K562 (cell line): ENCODE results near the gene MRPL28. TPM values are rescaled to one million over a fixed set of nuclear protein-coding genes. Genes with fewer than 3 reads are reported as not detected.

ENCODE experiments used
- CCAR2 ChIP-seq: fragments of 200-400 bp; formaldehyde crosslinking; IDR thresholded peaks from 2 replicates; pipeline ENCODE4 v1.6.1; 2017; ENCODE audit warnings: mild to moderate bottlenecking, low read depth, low read length
- FOXA3 ChIP-seq, 2 experiments: fragments of 450-650 bp in 1 of 2; sonication (generic) in 1 of 2; formaldehyde crosslinking; IDR thresholded peaks in 1 of 2; conservative IDR thresholded peaks in 1 of 2; 2 replicates each; pipeline versions ENCODE4 v1.4.0 to v1.8.0; 2020 to 2022; ENCODE audit warnings: mild to moderate bottlenecking in 2 of 2, missing genetic modification reagents in 1 of 2
- GABPB2 ChIP-seq: fragments of 250-450 bp; sonication (Bioruptor Pico); conservative IDR thresholded peaks from 2 replicates; pipeline ENCODE4 v1.5.1; 2021; ENCODE audit warnings: mild to moderate bottlenecking
- HDAC8 ChIP-seq: fragments of 450-650 bp; IDR thresholded peaks from 2 replicates; pipeline ENCODE4 v1.6.1; 2016; ENCODE audit warnings: mild to moderate bottlenecking, missing genetic modification characterization, moderate library complexity, missing compliant biosample characterization
- MLLT1 ChIP-seq, 2 experiments: fragments of 450-650 bp; IDR thresholded peaks; 2 replicates each; pipeline ENCODE4 v1.6.1; 2016
- MNT ChIP-seq, 2 experiments: fragments of 450-650 bp; conservative IDR thresholded peaks; 2 replicates each; pipeline ENCODE4 v1.6.1; 2017; ENCODE audit warnings: mild to moderate bottlenecking in 2 of 2, moderate library complexity in 2 of 2
- SNRNP70 ChIP-seq: fragments of 200-400 bp; formaldehyde crosslinking; optimal IDR thresholded peaks from 2 replicates; pipeline ENCODE3; 2017; ENCODE audit warnings: low read depth, low read length
- TBP ChIP-seq: optimal IDR thresholded peaks from 2 replicates; pipeline ENCODE3; 2011; ENCODE audit warnings: low read depth, low read length, improper control_type of control experiment
- TFAP4 ChIP-seq: sonication (generic); formaldehyde crosslinking; IDR thresholded peaks from 2 replicates; pipeline ENCODE4 v1.8.0; 2022; ENCODE audit warnings: missing genetic modification reagents, mild to moderate bottlenecking, moderate library complexity, borderline replicate concordance
- THRAP3 ChIP-seq: fragments of 450-650 bp; IDR thresholded peaks from 2 replicates; pipeline ENCODE4 v1.6.1; 2016; ENCODE audit warnings: mild to moderate bottlenecking, inconsistent platforms, borderline replicate concordance
- YBX1 ChIP-seq: fragments of 450-650 bp; IDR thresholded peaks from 2 replicates; pipeline ENCODE4 v1.7.1; 2016; ENCODE audit warnings: mild to moderate bottlenecking
- ZNF124 ChIP-seq: sonication (generic); formaldehyde crosslinking; IDR thresholded peaks from 2 replicates; pipeline ENCODE4 v1.8.1; 2022; ENCODE audit warnings: missing genetic modification reagents
- ZNF212 ChIP-seq: fragments of 450-650 bp; formaldehyde crosslinking; IDR thresholded peaks from 2 replicates; pipeline ENCODE4 v1.4.0; 2020; ENCODE audit warnings: mild to moderate bottlenecking
- ZNF263 ChIP-seq: sonication (generic); formaldehyde crosslinking; IDR thresholded peaks from 2 replicates; pipeline ENCODE4 v1.8.0; 2022; ENCODE audit warnings: mild to moderate bottlenecking, missing genetic modification reagents, borderline replicate concordance
- ZNF277 ChIP-seq: fragments of 250-450 bp; sonication (Bioruptor Pico); IDR thresholded peaks from 2 replicates; pipeline ENCODE4 v1.8.0; 2022; ENCODE audit warnings: inconsistent platforms, mild to moderate bottlenecking, moderate library complexity, borderline replicate concordance
- ZNF586 ChIP-seq: fragments of 450-650 bp; formaldehyde crosslinking; conservative IDR thresholded peaks from 2 replicates; pipeline ENCODE4 v1.4.0; 2020; ENCODE audit warnings: mild to moderate bottlenecking, moderate library complexity
- polyA plus RNA-seq, 8 experiments: library from polyadenylated mRNA; depleted of rRNA in 4 of 8; stranded (reverse) in 5 of 8; unstranded in 3 of 8; fragments of >200 nt; fragmentation: Nextera tagmentation in 2 of 8; fragmentation: Illumina TruSeq in 1 of 8; extraction: Ambion mirVana in 2 of 8; extraction: Trizol in 1 of 8; gene quantifications; 2 replicates each; pipeline versions ENCODE4 v1.2.1 to v1.2.3, GENCODE V29; 2011 to 2014; ENCODE audit warnings: inconsistent platforms in 1 of 8, missing spikeins in 1 of 8
- total RNA-seq, 7 experiments: library from RNA; depleted of rRNA in 6 of 7; stranded (reverse); fragments of >200 nt in 6 of 7; fragmentation: Illumina TruSeq in 2 of 7; extraction: Trizol in 2 of 7; gene quantifications; 2 replicates each; pipeline versions ENCODE4 v1.2.1 to v1.2.3, GENCODE V29; 2011 to 2021; ENCODE audit warnings: low replicate concordance in 1 of 7
- TF ChIP-seq, protein P1 (sequence below): fragments of 250-450 bp; sonication (Bioruptor Pico); IDR thresholded peaks from 2 replicates; pipeline ENCODE4 v1.5.1; 2021; ENCODE audit warnings: mild to moderate bottlenecking

Gene MRPL28
- total and polyA plus RNA-seq, 9 of the 15 experiments (the other 6 are each of a cell fraction or from before 2014, with no cell fraction given), result 2.5 to 323 (median 175) TPM

GRCh38 chr16:369275-369865 is 968 bp downstream of the MRPL28 start (continued):
- TF ChIP-seq MNT (conservative IDR thresholded peaks at IDR 0.05) (peak; percentile 47 to 75; a peak in 2 of 4 replicates), CCAR2 (no peak), MLLT1 (IDR thresholded peaks at IDR 0.05) (no peak), YBX1 (no peak), THRAP3 (no peak), ZNF586 (no peak), SNRNP70 (no peak), TBP (no peak), HDAC8 (tag) (no peak), GABPB2 (no peak), ZNF263 (peak; percentile 66), ZNF212 (CRISPR knock-in tag) (no peak), ZNF277 (no peak), TFAP4 (peak; percentile 74), FOXA3 (CRISPR knock-in tag; conservative IDR thresholded peaks at IDR 0.05 in 1 of 2, IDR thresholded peaks at IDR 0.05 in 1 of 2) (peak in 1 of 2 experiments; percentile 38; a peak in 1 of 4 replicates), ZNF124 (CRISPR knock-in tag) (no peak)
- TF ChIP-seq, protein P1, sequence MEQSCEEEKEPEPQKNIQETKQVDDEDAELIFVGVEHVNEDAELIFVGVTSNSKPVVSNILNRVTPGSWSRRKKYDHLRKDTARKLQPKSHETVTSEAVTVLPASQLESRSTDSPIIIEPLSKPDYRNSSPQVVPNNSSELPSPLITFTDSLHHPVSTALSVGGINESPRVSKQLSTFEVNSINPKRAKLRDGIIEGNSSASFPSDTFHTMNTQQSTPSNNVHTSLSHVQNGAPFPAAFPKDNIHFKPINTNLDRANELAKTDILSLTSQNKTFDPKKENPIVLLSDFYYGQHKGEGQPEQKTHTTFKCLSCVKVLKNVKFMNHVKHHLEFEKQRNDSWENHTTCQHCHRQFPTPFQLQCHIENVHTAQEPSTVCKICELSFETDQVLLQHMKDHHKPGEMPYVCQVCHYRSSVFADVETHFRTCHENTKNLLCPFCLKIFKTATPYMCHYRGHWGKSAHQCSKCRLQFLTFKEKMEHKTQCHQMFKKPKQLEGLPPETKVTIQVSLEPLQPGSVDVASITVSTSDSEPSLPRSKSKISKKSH (CRISPR knock-in tag), result no peak
